ENCODE data around the gene KIF3A.

Gene KIF3A

GRCh38 chr5:132736853-132737833 is at the start of gene KIF3A:
TSS of gene KIF3A (minus strand) at chr5:132737546. CDS start at chr5:132737419, 127 bp downstream.
- DNase-seq: peak; percentile 86

- no peak for DNase-seq
Observed at GRCh38 chr5:132787076-132787475, 49.7 kb upstream of the KIF3A start.

GRCh38 chr5:132785864-132786263 is 48.5 kb upstream of the KIF3A start:
- no peak for DNase-seq

GRCh38 chr5:132785365-132785764 is 48.0 kb upstream of the KIF3A start:
- DNase-seq: no peak

- DNase-seq: no peak
Observed at GRCh38 chr5:132782101-132782500, 44.8 kb upstream of the KIF3A start.

GRCh38 chr5:132781029-132781428 is 43.7 kb upstream of the KIF3A start:
- no peak for DNase-seq

- DNase-seq: no peak
Observed at GRCh38 chr5:132780577-132780976, 43.2 kb upstream of the KIF3A start.

GRCh38 chr5:132779961-132780360 is 42.6 kb upstream of the KIF3A start:
- no peak for DNase-seq

- no peak for DNase-seq
Observed at GRCh38 chr5:132778856-132779255, 41.5 kb upstream of the KIF3A start.

GRCh38 chr5:132778129-132778528 is 40.8 kb upstream of the KIF3A start:
- no peak for DNase-seq

- DNase-seq: no peak
Observed at GRCh38 chr5:132777209-132778069, 40.1 kb upstream of the KIF3A start, which contains the start of gene SEPTIN8. TSS of gene SEPTIN8 (minus strand) at chr5:132777239. CDS start at chr5:132777137, 102 bp downstream.

GRCh38 chr5:132776938-132777208 is 39.5 kb upstream of the KIF3A start:
- DNase-seq: no peak

- no peak for DNase-seq
Observed at GRCh38 chr5:132776131-132776937, 39.0 kb upstream of the KIF3A start.

GRCh38 chr5:132775476-132775961 is 38.2 kb upstream of the KIF3A start:
- no peak for DNase-seq

GRCh38 chr5:132774896-132775295 is 37.5 kb upstream of the KIF3A start:
- no peak for DNase-seq

GRCh38 chr5:132774406-132774805 is 37.1 kb upstream of the KIF3A start:
- DNase-seq: no peak

GRCh38 chr5:132773601-132774355 is 36.4 kb upstream of the KIF3A start:
- peak; percentile 40 for DNase-seq

GRCh38 chr5:132773114-132773513 is 35.8 kb upstream of the KIF3A start:
- no peak for DNase-seq

GRCh38 chr5:132772291-132773070 is 35.1 kb upstream of the KIF3A start:
- DNase-seq: no peak

- DNase-seq: no peak
Observed at GRCh38 chr5:132771503-132771998, 34.2 kb upstream of the KIF3A start.

Measured in NCI-H2171 (cell line).